ENCODE data around the gene MRPL17. TPM values are rescaled to one million over a fixed set of nuclear protein-coding genes. Genes with fewer than 3 reads are reported as not detected.

MRPL17 gene
- total RNA-seq, 4 donors from 2014 or later: 18.9 to 31.8 (median 26.1) TPM

GRCh38 chr11:6633422-6634408 is 49.4 kb downstream of the MRPL17 start:
- H3K27ac ChIP-seq: no peak overlapping the region
- TF ChIP-seq CTCF (IDR thresholded peaks at IDR 0.05) (no peak), POLR2A (IDR thresholded peaks at IDR 0.05) (no peak)
- DNase-seq: no peak
- WGBS, 2 donors: 86 to 90% methylated on average over 8 to 12 of the region's 16 CpGs
- H3K4me3 ChIP-seq: no peak overlapping the region
- H3K9me3 ChIP-seq: no peaks in the 10 kb centered on the region
- intact Hi-C loops (cut with DNase I): no loop called here
- peaks cover 0 to 34% (median 0%) of the 10 kb centered on the region in 4 donors for H3K27me3 ChIP-seq
- peaks cover 8 to 62% (median 20%) of the 10 kb centered on the region in 3 donors for H3K4me1 ChIP-seq
- peaks cover 0 to 41% (median 0%) of the 10 kb centered on the region in 3 donors for H3K36me3 ChIP-seq

- Histone ChIP-seq H3K4me1 (peaks cover 8 to 50% (median 10%) of the 10 kb centered on the region in 3 donors), H3K4me3 (no peak overlapping the region), H3K36me3 (peaks cover 0 to 47% (median 0%) of the 10 kb centered on the region in 3 donors), H3K27me3 (peaks cover 0 to 34% (median 0%) of the 10 kb centered on the region in 4 donors), H3K27ac (no peak overlapping the region), H3K9me3 (no peaks in the 10 kb centered on the region)
- intact Hi-C loops (cut with DNase I): no loop called here
- TF ChIP-seq POLR2A (IDR thresholded peaks at IDR 0.05) (no peak), CTCF (IDR thresholded peaks at IDR 0.05) (no peak)
- 84 to 87% methylated on average over 8 to 12 of the region's 29 CpGs for WGBS, 2 donors
- no peak for DNase-seq
Measured at GRCh38 chr11:6632116-6633073, 50.7 kb downstream of the MRPL17 start.

GRCh38 chr11:6631361-6631890 is 51.7 kb downstream of the MRPL17 start:
- TF ChIP-seq CTCF (IDR thresholded peaks at IDR 0.05) (no peak), POLR2A (IDR thresholded peaks at IDR 0.05) (no peak)
- no peak for DNase-seq
- intact Hi-C loops (cut with DNase I): no loop called here
- WGBS, 2 donors: 72 to 89% methylated on average over 5 to 11 of the region's 11 CpGs
- no peaks in the 10 kb centered on the region for H3K9me3 ChIP-seq
- H3K36me3 ChIP-seq: peaks cover 0 to 56% (median 0%) of the 10 kb centered on the region in 3 donors
- H3K27ac ChIP-seq: no peak overlapping the region
- H3K4me1 ChIP-seq: peaks cover 7 to 44% (median 10%) of the 10 kb centered on the region in 3 donors
- no peak overlapping the region for H3K4me3 ChIP-seq
- peaks cover 0 to 34% (median 0%) of the 10 kb centered on the region in 4 donors for H3K27me3 ChIP-seq

GRCh38 chr11:6630632-6631291 is 52.4 kb downstream of the MRPL17 start:
- intact Hi-C loops (cut with DNase I): no loop called here
- TF ChIP-seq POLR2A (IDR thresholded peaks at IDR 0.05): no peak
- TF ChIP-seq CTCF (IDR thresholded peaks at IDR 0.05): no peak
- H3K36me3 ChIP-seq: peaks cover 0 to 63% (median 0%) of the 10 kb centered on the region in 3 donors
- DNase-seq: no peak
- H3K4me1 ChIP-seq: peaks cover under 1 to 37% (median 3%) of the 10 kb centered on the region in 3 donors
- H3K27ac ChIP-seq: no peak overlapping the region
- H3K4me3 ChIP-seq: peak overlapping the region in 3 of 4 donors; percentile 12 to 53 (median 35)
- WGBS, 2 donors: 40 to 57% methylated on average over 6 to 11 of the region's 28 CpGs
- H3K27me3 ChIP-seq: peaks cover 0 to 34% (median 0%) of the 10 kb centered on the region in 4 donors
- no peaks in the 10 kb centered on the region for H3K9me3 ChIP-seq

Other genes with a start within 250 kb of the MRPL17 start
- under 1 TPM in 1 of 4 donors, not detected in 3; 0.76 TPM for gene HPX, start 242.4 kb downstream of the MRPL17 start, total RNA-seq
- gene TRIM3, start 209.4 kb downstream of the MRPL17 start, total RNA-seq: 10 to 100 TPM in 1 of 4 donors, 1 to 10 TPM in 3; 4.0 to 13.5 (median 7.0) TPM
- gene ARFIP2, start 202.0 kb downstream of the MRPL17 start, total RNA-seq: 10 to 100 TPM; 39.4 to 74.6 (median 50.8) TPM
- 10 to 100 TPM; 17.0 to 40.2 (median 29.6) TPM for gene TIMM10B, start 201.8 kb downstream of the MRPL17 start, total RNA-seq
- 10 to 100 TPM in 1 of 4 donors, 1 to 10 TPM in 3; 1.3 to 11.8 (median 7.7) TPM for gene DNHD1, start 186.1 kb downstream of the MRPL17 start, total RNA-seq
- gene RRP8, start 79.7 kb downstream of the MRPL17 start, total RNA-seq: 10 to 100 TPM; 10.9 to 23.5 (median 15.7) TPM
- gene ILK, start 79.6 kb downstream of the MRPL17 start, total RNA-seq: 100 to 1,000 TPM in 1 of 4 donors, 10 to 100 TPM in 3; 34.5 to 128 (median 49.5) TPM
- gene TAF10, start 71.1 kb downstream of the MRPL17 start, total RNA-seq: 10 to 100 TPM; 31.9 to 69.2 (median 48.6) TPM
- 10 to 100 TPM; 15.4 to 34.9 (median 27.8) TPM for gene TPP1, start 63.9 kb downstream of the MRPL17 start, total RNA-seq
- gene DCHS1, start 27.5 kb downstream of the MRPL17 start, total RNA-seq: 1 to 10 TPM; 1.1 to 9.9 (median 2.3) TPM
- under 1 TPM in 3 of 4 donors, not detected in 1; 0.08 to 0.76 (median 0.13) TPM for gene OR2AG2, start 88.6 kb upstream of the MRPL17 start, total RNA-seq
- gene OR2AG1, start 99.7 kb upstream of the MRPL17 start, total RNA-seq: not detected
- under 1 TPM in 3 of 4 donors, not detected in 1; 0.19 to 0.79 (median 0.38) TPM for gene OR6A2, start 116.3 kb upstream of the MRPL17 start, total RNA-seq
- not detected for gene OR10A5, start 162.3 kb upstream of the MRPL17 start, total RNA-seq
- not detected for gene OR10A2, start 179.7 kb upstream of the MRPL17 start, total RNA-seq
- not detected for gene OR10A4, start 193.3 kb upstream of the MRPL17 start, total RNA-seq
- under 1 TPM in 1 of 4 donors, not detected in 3; 0.40 TPM for gene OR2D2, start 209.2 kb upstream of the MRPL17 start, total RNA-seq
- not detected for gene OR2D3, start 237.7 kb upstream of the MRPL17 start, total RNA-seq
- gene ZNF215, start 243.1 kb upstream of the MRPL17 start, total RNA-seq: 1 to 10 TPM in 3 of 4 donors, under 1 TPM in 1; 0.91 to 3.2 (median 2.0) TPM

All from esophagus squamous epithelium (tissue), 5 donors.